ENCODE data around the gene KLHDC8A. TPM values are rescaled to one million over a fixed set of nuclear protein-coding genes. Genes with fewer than 3 reads are reported as not detected.

Gene KLHDC8A
- total and polyA plus RNA-seq, 2 of the 13 experiments (the other 11 are each of a cell fraction or from before 2014, with no cell fraction given), result not detected

DNA sequence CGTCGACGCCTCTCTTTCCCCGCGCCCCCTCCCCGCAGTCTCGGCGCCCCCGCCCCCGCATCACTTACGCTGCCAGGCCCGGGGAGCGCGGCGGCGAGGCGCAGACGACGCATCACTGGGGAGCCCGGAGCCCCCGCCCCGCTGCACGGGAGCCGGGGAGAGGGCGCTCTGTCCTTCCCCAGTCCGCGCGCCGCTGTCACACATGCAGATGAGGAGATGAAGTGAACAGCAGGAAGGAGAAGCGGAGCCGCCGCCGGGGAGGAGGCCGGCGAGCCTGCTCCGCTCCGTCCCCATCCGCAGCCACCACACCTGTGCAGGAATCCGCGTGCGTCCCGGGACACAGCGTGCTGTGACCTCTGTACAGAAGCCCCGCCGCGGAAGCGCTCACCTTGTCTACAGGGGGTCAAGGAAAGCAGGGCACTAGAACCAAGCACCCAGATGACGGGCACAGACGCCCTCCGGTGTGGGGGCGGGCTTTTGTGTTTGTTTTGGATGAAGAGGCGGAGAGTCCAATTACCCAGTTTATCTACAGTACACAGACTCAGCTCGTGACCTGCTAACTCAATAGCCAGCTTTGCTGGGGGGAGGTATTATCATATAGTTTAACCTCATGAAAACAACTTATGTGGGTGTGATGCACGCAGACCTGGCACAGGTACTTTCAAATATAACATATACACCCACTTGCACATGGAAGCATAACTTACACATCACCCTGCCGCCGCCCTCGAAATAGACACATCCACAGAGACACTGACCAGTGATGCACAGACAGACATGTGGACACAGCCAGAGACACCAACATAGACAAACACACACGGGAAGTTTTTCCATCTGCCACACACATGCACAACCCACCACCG lies 12.4 kb downstream of the KLHDC8A start (continued):
- TF ChIP-seq, protein P1, sequence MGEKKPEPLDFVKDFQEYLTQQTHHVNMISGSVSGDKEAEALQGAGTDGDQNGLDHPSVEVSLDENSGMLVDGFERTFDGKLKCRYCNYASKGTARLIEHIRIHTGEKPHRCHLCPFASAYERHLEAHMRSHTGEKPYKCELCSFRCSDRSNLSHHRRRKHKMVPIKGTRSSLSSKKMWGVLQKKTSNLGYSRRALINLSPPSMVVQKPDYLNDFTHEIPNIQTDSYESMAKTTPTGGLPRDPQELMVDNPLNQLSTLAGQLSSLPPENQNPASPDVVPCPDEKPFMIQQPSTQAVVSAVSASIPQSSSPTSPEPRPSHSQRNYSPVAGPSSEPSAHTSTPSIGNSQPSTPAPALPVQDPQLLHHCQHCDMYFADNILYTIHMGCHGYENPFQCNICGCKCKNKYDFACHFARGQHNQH (CRISPR knock-in tag; IDR thresholded peaks at IDR 0.05), result no peak
- TF ChIP-seq ZNF331 (CRISPR knock-in tag; IDR thresholded peaks at IDR 0.05) (0 out of 2 replicates have a peak, but pooled peaks have one; percentile 21), NR2F6 (IDR thresholded peaks at IDR 0.05) (peak; percentile 33; the same call in 1 of the 2 replicates), NR2F6 (CRISPR knock-in tag; IDR thresholded peaks at IDR 0.05) (peak; percentile 44; the same call in 1 of the 2 replicates), PITX1 (CRISPR knock-in tag; IDR thresholded peaks at IDR 0.05) (0 out of 2 replicates have a peak, but pooled peaks have one; percentile 37), ATF1 (CRISPR knock-in tag; IDR thresholded peaks at IDR 0.05) (no peak), ZNF724P (CRISPR knock-in tag; IDR thresholded peaks at IDR 0.05; ENCODE audit: borderline replicate concordance) (no peak), NONO (IDR thresholded peaks at IDR 0.05) (no peak), NONO (CRISPR knock-in tag; conservative IDR thresholded peaks at IDR 0.05) (0 out of 2 replicates have a peak, but pooled peaks have one; percentile 35), FOXA1 (IDR thresholded peaks at IDR 0.05) (no peak), FOXA1 (CRISPR knock-in tag; IDR thresholded peaks at IDR 0.05) (peak; percentile 62), RARA (CRISPR knock-in tag; IDR thresholded peaks at IDR 0.05) (peak; percentile 20; the same call in 1 of the 2 replicates)
- TF ChIP-seq, protein P2, sequence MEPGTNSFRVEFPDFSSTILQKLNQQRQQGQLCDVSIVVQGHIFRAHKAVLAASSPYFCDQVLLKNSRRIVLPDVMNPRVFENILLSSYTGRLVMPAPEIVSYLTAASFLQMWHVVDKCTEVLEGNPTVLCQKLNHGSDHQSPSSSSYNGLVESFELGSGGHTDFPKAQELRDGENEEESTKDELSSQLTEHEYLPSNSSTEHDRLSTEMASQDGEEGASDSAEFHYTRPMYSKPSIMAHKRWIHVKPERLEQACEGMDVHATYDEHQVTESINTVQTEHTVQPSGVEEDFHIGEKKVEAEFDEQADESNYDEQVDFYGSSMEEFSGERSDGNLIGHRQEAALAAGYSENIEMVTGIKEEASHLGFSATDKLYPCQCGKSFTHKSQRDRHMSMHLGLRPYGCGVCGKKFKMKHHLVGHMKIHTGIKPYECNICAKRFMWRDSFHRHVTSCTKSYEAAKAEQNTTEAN (CRISPR knock-in tag; conservative IDR thresholded peaks at IDR 0.05), result no peak
- TF ChIP-seq, protein P3, sequence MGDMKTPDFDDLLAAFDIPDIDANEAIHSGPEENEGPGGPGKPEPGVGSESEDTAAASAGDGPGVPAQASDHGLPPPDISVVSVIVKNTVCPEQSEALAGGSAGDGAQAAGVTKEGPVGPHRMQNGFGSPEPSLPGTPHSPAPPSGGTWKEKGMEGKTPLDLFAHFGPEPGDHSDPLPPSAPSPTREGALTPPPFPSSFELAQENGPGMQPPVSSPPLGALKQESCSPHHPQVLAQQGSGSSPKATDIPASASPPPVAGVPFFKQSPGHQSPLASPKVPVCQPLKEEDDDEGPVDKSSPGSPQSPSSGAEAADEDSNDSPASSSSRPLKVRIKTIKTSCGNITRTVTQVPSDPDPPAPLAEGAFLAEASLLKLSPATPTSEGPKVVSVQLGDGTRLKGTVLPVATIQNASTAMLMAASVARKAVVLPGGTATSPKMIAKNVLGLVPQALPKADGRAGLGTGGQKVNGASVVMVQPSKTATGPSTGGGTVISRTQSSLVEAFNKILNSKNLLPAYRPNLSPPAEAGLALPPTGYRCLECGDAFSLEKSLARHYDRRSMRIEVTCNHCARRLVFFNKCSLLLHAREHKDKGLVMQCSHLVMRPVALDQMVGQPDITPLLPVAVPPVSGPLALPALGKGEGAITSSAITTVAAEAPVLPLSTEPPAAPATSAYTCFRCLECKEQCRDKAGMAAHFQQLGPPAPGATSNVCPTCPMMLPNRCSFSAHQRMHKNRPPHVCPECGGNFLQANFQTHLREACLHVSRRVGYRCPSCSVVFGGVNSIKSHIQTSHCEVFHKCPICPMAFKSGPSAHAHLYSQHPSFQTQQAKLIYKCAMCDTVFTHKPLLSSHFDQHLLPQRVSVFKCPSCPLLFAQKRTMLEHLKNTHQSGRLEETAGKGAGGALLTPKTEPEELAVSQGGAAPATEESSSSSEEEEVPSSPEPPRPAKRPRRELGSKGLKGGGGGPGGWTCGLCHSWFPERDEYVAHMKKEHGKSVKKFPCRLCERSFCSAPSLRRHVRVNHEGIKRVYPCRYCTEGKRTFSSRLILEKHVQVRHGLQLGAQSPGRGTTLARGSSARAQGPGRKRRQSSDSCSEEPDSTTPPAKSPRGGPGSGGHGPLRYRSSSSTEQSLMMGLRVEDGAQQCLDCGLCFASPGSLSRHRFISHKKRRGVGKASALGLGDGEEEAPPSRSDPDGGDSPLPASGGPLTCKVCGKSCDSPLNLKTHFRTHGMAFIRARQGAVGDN (CRISPR knock-in tag; IDR thresholded peaks at IDR 0.05), result peak; percentile 41; the same call in 1 of the 2 replicates
- TF ChIP-seq, protein P4, sequence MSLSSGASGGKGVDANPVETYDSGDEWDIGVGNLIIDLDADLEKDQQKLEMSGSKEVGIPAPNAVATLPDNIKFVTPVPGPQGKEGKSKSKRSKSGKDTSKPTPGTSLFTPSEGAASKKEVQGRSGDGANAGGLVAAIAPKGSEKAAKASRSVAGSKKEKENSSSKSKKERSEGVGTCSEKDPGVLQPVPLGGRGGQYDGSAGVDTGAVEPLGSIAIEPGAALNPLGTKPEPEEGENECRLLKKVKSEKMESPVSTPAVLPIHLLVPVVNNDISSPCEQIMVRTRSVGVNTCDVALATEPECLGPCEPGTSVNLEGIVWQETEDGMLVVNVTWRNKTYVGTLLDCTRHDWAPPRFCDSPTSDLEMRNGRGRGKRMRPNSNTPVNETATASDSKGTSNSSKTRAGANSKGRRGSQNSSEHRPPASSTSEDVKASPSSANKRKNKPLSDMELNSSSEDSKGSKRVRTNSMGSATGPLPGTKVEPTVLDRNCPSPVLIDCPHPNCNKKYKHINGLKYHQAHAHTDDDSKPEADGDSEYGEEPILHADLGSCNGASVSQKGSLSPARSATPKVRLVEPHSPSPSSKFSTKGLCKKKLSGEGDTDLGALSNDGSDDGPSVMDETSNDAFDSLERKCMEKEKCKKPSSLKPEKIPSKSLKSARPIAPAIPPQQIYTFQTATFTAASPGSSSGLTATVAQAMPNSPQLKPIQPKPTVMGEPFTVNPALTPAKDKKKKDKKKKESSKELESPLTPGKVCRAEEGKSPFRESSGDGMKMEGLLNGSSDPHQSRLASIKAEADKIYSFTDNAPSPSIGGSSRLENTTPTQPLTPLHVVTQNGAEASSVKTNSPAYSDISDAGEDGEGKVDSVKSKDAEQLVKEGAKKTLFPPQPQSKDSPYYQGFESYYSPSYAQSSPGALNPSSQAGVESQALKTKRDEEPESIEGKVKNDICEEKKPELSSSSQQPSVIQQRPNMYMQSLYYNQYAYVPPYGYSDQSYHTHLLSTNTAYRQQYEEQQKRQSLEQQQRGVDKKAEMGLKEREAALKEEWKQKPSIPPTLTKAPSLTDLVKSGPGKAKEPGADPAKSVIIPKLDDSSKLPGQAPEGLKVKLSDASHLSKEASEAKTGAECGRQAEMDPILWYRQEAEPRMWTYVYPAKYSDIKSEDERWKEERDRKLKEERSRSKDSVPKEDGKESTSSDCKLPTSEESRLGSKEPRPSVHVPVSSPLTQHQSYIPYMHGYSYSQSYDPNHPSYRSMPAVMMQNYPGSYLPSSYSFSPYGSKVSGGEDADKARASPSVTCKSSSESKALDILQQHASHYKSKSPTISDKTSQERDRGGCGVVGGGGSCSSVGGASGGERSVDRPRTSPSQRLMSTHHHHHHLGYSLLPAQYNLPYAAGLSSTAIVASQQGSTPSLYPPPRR (CRISPR knock-in tag; IDR thresholded peaks at IDR 0.05; ENCODE audit: borderline replicate concordance), result peak; percentile 61; the same call in 1 of the 2 replicates
- TF ChIP-seq, protein P5, sequence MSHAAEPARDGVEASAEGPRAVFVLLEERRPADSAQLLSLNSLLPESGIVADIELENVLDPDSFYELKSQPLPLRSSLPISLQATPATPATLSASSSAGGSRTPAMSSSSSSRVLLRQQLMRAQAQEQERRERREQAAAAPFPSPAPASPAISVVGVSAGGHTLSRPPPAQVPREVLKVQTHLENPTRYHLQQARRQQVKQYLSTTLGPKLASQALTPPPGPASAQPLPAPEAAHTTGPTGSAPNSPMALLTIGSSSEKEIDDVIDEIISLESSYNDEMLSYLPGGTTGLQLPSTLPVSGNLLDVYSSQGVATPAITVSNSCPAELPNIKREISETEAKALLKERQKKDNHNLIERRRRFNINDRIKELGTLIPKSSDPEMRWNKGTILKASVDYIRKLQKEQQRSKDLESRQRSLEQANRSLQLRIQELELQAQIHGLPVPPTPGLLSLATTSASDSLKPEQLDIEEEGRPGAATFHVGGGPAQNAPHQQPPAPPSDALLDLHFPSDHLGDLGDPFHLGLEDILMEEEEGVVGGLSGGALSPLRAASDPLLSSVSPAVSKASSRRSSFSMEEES (CRISPR knock-in tag; IDR thresholded peaks at IDR 0.05), result peak; percentile 16; the same call in 1 of the 2 replicates

Data from HepG2 (cell line).